ENCODE data around the gene PDIA5.

DNA sequence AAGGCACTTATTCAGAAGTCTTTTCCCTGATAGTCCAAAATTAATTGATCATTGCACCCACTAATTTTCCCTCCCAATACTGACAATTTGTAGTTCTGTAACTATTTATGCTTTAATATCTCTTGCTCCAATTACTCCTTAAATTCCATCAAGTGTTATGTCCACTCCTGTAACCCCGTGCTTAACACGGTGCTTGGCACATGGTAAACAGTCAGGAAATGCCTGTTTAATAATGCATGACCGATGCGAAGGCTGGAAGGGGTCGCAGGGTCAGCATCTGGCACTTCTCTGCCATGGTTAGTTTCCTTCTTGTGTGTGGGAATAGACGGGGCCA, 134.4 kb downstream of the PDIA5 start:
- TF ChIP-seq CTCF (IDR thresholded peaks at IDR 0.05) (no peak), POLR2A (IDR thresholded peaks at IDR 0.05) (no peak)
